PC-3 (cell line): ENCODE measurements around the gene AMN.

Experiments used
- EZH2 ChIP-seq: fragments of 300-600 bp; sonication (generic); IDR thresholded peaks from one replicate; pipeline ENCODE4 v1.6.1; 2017; ENCODE audit warnings: antibody characterized with exemption, mild to moderate bottlenecking, low read length; ENCODE audit not compliant: unreplicated experiment
- EZH2phosphoT487 ChIP-seq: fragments of 300-600 bp; sonication (generic); IDR thresholded peaks from 2 replicates; pipeline ENCODE4 v1.6.1; 2018; ENCODE audit warnings: mild to moderate bottlenecking, antibody characterized with exemption, low read length, borderline replicate concordance
- TF ChIP-seq, protein P1 (sequence below): fragments of 300-600 bp; sonication (generic); conservative IDR thresholded peaks from 2 replicates; pipeline ENCODE4 v1.5.1; 2017; ENCODE audit warnings: antibody characterized with exemption, low read depth, mild to moderate bottlenecking, low read length

DNA sequence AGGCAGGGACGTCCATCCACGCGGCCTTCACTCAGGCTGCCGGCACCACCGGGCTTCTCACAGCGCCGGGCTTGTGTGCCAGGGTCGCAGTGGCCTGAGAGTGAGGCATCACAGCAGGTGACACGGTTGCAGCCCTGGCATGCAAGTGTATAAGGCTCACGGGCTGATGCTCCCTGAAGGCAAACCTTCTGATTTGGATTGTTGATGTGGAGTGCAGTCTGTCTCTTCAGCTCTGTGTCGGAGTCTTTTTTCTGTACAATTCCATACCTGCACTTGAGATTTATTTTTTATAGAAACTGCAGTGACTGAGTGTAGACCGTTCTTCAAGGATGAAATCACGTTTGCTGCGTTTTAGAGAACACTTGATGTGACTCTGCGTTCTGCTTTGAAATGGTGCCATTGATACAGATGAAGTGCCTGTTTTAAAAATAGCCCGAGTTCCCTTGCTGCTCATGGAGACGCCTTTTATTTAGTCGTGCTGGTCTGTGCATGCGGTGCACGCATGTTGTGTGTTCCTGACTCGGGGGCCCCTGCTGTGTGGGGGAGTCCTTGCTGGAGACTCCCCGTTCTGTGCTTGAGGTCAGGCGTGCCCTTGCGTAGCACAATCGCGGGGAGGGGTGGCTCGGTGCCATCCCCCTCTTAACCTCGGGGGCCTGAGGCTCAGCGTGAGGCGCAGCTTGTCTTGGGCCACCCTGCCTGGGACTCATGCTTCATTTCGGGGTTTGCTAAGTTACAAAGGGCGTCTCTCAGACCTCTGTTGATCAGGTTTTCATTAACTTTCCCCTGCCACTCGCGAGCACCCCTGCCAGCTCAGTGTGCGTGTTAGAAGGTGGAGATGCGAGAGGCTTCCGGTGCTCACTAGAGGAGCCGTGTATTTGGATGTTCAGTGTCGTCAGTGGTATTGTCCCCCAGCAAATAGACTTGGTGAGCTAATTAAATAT lies 21.6 kb upstream of the AMN start:
- TF ChIP-seq, protein P1, sequence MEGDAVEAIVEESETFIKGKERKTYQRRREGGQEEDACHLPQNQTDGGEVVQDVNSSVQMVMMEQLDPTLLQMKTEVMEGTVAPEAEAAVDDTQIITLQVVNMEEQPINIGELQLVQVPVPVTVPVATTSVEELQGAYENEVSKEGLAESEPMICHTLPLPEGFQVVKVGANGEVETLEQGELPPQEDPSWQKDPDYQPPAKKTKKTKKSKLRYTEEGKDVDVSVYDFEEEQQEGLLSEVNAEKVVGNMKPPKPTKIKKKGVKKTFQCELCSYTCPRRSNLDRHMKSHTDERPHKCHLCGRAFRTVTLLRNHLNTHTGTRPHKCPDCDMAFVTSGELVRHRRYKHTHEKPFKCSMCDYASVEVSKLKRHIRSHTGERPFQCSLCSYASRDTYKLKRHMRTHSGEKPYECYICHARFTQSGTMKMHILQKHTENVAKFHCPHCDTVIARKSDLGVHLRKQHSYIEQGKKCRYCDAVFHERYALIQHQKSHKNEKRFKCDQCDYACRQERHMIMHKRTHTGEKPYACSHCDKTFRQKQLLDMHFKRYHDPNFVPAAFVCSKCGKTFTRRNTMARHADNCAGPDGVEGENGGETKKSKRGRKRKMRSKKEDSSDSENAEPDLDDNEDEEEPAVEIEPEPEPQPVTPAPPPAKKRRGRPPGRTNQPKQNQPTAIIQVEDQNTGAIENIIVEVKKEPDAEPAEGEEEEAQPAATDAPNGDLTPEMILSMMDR = no peak
- TF ChIP-seq EZH2 (no peak), EZH2phosphoT487 (no peak)
